Neural cell (in vitro differentiated cells): ENCODE data around the gene C19orf73. TPM values are rescaled to one million over a fixed set of nuclear protein-coding genes. Genes with fewer than 3 reads are reported as not detected.
A peak's percentile ranks its signal among the peaks of the same experiment; 100 is the strongest.
"Not testable (repeated sequence)": the region's sequence is repeated elsewhere in the genome, so short reads cannot be mapped to it uniquely, and the experiment has no call there.

Experiments
- H2AFZ ChIP-seq: fragments of 200-600, 300-800 bp; sonication (generic), shearing (Covaris generic); 2 replicates; pipeline ENCODE4 v1.6.0; 2014; ENCODE audit warnings: low read depth, mild to moderate bottlenecking, antibody characterized with exemption, low read length, moderate library complexity
- H3F3A ChIP-seq: fragments of 200-600 bp; shearing (Covaris generic); 2 replicates; pipeline ENCODE4 v1.6.1; 2016; ENCODE audit warnings: mild to moderate bottlenecking, moderate library complexity, mixed read lengths, antibody characterized with exemption, low read length; ENCODE audit not compliant: insufficient read depth, poor library complexity, severe bottlenecking
- H3K27ac ChIP-seq: fragments of 200-600, 300-800 bp; sonication (generic), shearing (Covaris generic); 2 replicates; pipeline ENCODE4 v1.5.1; 2014; ENCODE audit warnings: mild to moderate bottlenecking, low read length, moderate library complexity
- H3K27me3 ChIP-seq: fragments of 300-800, 200-600 bp; sonication (generic), shearing (Covaris generic); 2 replicates; pipeline ENCODE4 v1.6.0; 2014; ENCODE audit warnings: mild to moderate bottlenecking, low read depth, low read length, moderate library complexity; ENCODE audit not compliant: insufficient read depth
- H3K36me3 ChIP-seq: fragments of 300-800, 200-600 bp; sonication (generic), shearing (Covaris generic); 2 replicates; pipeline ENCODE4 v1.5.1; 2014; ENCODE audit warnings: mild to moderate bottlenecking, antibody characterized with exemption, low read length, moderate library complexity; ENCODE audit not compliant: insufficient read depth
- H3K4me2 ChIP-seq: fragments of 300-800, 200-600 bp; sonication (generic), shearing (Covaris generic); 2 replicates; pipeline ENCODE4 v1.6.0; 2014; ENCODE audit warnings: mild to moderate bottlenecking, low read length
- H3K4me3 ChIP-seq: fragments of 300-800, 200-600 bp; sonication (generic), shearing (Covaris generic); 2 replicates; pipeline ENCODE4 v1.5.1; 2014; ENCODE audit warnings: mild to moderate bottlenecking, low read length, moderate library complexity
- H3K79me2 ChIP-seq: fragments of 200-600 bp; shearing (Covaris generic); replicated peaks from 2 replicates; pipeline ENCODE4 v1.6.0; 2014; ENCODE audit warnings: mild to moderate bottlenecking, low read length, moderate library complexity; ENCODE audit not compliant: insufficient read depth
- H3K9ac ChIP-seq: fragments of 300-800, 200-600 bp; sonication (generic), shearing (Covaris generic); 2 replicates; pipeline ENCODE4 v1.6.1; 2016; ENCODE audit warnings: mild to moderate bottlenecking, low read length, mixed read lengths
- H3K9me2 ChIP-seq: fragments of 200-600 bp; shearing (Covaris generic); 2 replicates; pipeline ENCODE4 v1.6.1; 2016; ENCODE audit warnings: mild to moderate bottlenecking, low read length, mixed read lengths; ENCODE audit not compliant: insufficient read depth
- H3K9me3 ChIP-seq: fragments of 200-600, 300-800 bp; sonication (generic), shearing (Covaris generic); 2 replicates; pipeline ENCODE4 v1.6.1; 2016; ENCODE audit warnings: mild to moderate bottlenecking, mixed run types, low read length, moderate library complexity, mixed read lengths
- H4K20me1 ChIP-seq: fragments of 200-600 bp; shearing (Covaris generic); 2 replicates; pipeline ENCODE4 v1.6.1; 2016; ENCODE audit warnings: mild to moderate bottlenecking, mixed run types; ENCODE audit not compliant: insufficient read depth
- EP300 ChIP-seq: fragments of 450-650 bp; conservative IDR thresholded peaks from 2 replicates; pipeline ENCODE4 v1.6.1; 2014; ENCODE audit warnings: antibody characterized with exemption, mild to moderate bottlenecking, moderate library complexity; ENCODE audit not compliant: poor library complexity, severe bottlenecking
- EZH2 ChIP-seq: fragments of 200-600, 300-800 bp; shearing (Covaris generic), sonication (generic); IDR thresholded peaks from 2 replicates; pipeline ENCODE4 v1.6.1; 2014; ENCODE audit warnings: antibody characterized with exemption, low read length, borderline replicate concordance, mild to moderate bottlenecking; ENCODE audit not compliant: insufficient read depth, poor library complexity, severe bottlenecking
- MXI1 ChIP-seq: fragments of 450-650 bp; conservative IDR thresholded peaks from 2 replicates; pipeline ENCODE4 v1.6.1; 2014; ENCODE audit warnings: antibody characterized with exemption, mild to moderate bottlenecking; ENCODE audit not compliant: poor library complexity, severe bottlenecking
- POLR2AphosphoS5 ChIP-seq: IDR thresholded peaks from 2 replicates; pipeline ENCODE4 v1.6.1; 2012
- RAD21 ChIP-seq: fragments of 450-650 bp; conservative IDR thresholded peaks from 2 replicates; pipeline ENCODE4 v1.6.1; 2014; ENCODE audit warnings: antibody characterized with exemption, mild to moderate bottlenecking, moderate library complexity
- SMC3 ChIP-seq: fragments of 450-650 bp; conservative IDR thresholded peaks from 2 replicates; pipeline ENCODE4 v1.6.1; 2014; ENCODE audit warnings: antibody characterized with exemption, mild to moderate bottlenecking, moderate library complexity; ENCODE audit not compliant: poor library complexity
- TAF1 ChIP-seq: IDR thresholded peaks from 2 replicates; pipeline ENCODE4 v1.6.1; 2012; ENCODE audit warnings: low read depth
- polyA plus RNA-seq: library from polyadenylated mRNA; depleted of rRNA; stranded (reverse); fragments of >200 nt; gene quantifications from 2 replicates; pipeline ENCODE4 v1.2.3, GENCODE V29; 2014
- TF ChIP-seq, protein P1 (sequence below): fragments of 450-650 bp; IDR thresholded peaks from 2 replicates; pipeline ENCODE4 v1.5.1; 2014; ENCODE audit warnings: antibody characterized with exemption, mild to moderate bottlenecking, moderate library complexity; ENCODE audit not compliant: poor library complexity, severe bottlenecking
- TF ChIP-seq, protein P2 (sequence below): IDR thresholded peaks from 2 replicates; pipeline ENCODE4 v1.6.1; 2012; ENCODE audit warnings: borderline replicate concordance

The C19orf73 gene
- polyA plus RNA-seq, 1 donor from 2014 or later: 8.4 TPM

DNA sequence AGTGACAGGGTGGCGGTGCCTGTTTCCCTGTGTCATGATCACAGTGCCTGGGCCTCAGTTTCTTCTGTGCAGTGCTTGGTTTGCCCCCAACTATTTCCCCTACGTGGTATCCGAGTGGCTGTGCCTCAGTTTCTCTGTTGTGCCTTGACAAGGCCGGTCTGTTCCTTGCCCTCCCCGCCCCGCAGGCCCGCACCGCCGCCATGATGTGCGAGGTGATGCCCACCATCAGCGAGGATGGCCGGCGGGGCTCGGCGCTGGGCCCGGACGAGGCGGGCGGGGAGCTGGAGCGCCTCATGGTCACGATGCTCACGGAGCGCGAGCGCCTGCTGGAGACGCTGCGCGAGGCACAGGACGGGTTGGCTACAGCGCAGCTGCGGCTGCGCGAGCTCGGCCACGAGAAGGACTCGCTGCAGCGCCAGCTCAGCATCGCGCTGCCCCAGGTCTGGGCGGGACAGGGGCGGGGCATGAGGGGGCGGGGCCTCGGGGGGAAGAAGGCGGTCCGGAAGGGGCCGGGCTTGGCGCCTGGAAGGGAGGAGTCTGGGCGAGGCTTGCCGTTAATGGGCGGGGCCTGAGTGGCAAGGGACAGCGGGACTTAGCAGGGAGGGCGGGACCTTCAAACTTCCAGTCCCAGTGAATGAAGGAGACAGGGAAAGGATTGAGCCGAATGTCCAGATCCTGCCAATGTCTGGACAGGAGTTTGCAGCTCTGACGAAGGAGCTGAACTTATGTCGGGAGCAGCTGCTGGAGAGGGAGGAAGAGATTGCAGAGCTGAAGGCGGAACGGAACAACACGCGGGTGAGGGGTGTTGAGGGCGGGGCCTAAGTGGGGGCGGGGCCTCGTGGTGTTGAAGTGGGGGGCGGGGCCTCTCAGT is 9.0 kb upstream of the C19orf73 start:
- Histone ChIP-seq H3K27ac (peak overlapping the region; percentile 42), H3K36me3 (no peaks in the 10 kb centered on the region), H3K27me3 (no peaks in the 10 kb centered on the region), H3F3A (no peaks in the 10 kb centered on the region), H4K20me1 (no peaks in the 10 kb centered on the region), H3K9me2 (no peaks in the 10 kb centered on the region), H3K9me3 (no peaks in the 10 kb centered on the region), H2AFZ (no peak overlapping the region), H3K4me3 (peak overlapping the region; percentile 62), H3K9ac (peak overlapping the region; percentile 50), H3K79me2 (no peaks in the 10 kb centered on the region), H3K4me2 (peak overlapping the region; percentile 45)
- TF ChIP-seq, protein P1, sequence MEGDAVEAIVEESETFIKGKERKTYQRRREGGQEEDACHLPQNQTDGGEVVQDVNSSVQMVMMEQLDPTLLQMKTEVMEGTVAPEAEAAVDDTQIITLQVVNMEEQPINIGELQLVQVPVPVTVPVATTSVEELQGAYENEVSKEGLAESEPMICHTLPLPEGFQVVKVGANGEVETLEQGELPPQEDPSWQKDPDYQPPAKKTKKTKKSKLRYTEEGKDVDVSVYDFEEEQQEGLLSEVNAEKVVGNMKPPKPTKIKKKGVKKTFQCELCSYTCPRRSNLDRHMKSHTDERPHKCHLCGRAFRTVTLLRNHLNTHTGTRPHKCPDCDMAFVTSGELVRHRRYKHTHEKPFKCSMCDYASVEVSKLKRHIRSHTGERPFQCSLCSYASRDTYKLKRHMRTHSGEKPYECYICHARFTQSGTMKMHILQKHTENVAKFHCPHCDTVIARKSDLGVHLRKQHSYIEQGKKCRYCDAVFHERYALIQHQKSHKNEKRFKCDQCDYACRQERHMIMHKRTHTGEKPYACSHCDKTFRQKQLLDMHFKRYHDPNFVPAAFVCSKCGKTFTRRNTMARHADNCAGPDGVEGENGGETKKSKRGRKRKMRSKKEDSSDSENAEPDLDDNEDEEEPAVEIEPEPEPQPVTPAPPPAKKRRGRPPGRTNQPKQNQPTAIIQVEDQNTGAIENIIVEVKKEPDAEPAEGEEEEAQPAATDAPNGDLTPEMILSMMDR: peak; percentile 46
- TF ChIP-seq TAF1 (no peak), EP300 (peak; percentile 23), SMC3 (peak; percentile 30), MXI1 (peak; percentile 25)

- H3K27ac ChIP-seq: peak overlapping the region; percentile 42
- not testable (repeated sequence) for H3F3A ChIP-seq, H3K79me2 ChIP-seq, H3K9me3 ChIP-seq, H3K4me3 ChIP-seq, H3K36me3 ChIP-seq, H3K27me3 ChIP-seq, H2AFZ ChIP-seq, H4K20me1 ChIP-seq, H3K9me2 ChIP-seq, H3K4me2 ChIP-seq, H3K9ac ChIP-seq
These were observed 8.3 kb upstream of the C19orf73 start for GRCh38 chr19:49127225-49127624.

- Histone ChIP-seq H3K4me3 (no peak overlapping the region), H3K9ac (no peak overlapping the region), H3K79me2 (no peaks in the 10 kb centered on the region), H3K36me3 (no peaks in the 10 kb centered on the region), H3K27me3 (no peaks in the 10 kb centered on the region), H3K27ac (no peak overlapping the region), H3F3A (no peaks in the 10 kb centered on the region), H2AFZ (no peak overlapping the region), H3K9me2 (no peaks in the 10 kb centered on the region), H4K20me1 (no peaks in the 10 kb centered on the region), H3K9me3 (no peaks in the 10 kb centered on the region), H3K4me2 (no peak overlapping the region)
- TF ChIP-seq EZH2 (no peak), MXI1 (no peak), SMC3 (no peak), POLR2AphosphoS5 (no peak), EP300 (no peak), TAF1 (no peak), RAD21 (no peak)
- TF ChIP-seq, protein P1: no peak
- TF ChIP-seq, protein P2, sequence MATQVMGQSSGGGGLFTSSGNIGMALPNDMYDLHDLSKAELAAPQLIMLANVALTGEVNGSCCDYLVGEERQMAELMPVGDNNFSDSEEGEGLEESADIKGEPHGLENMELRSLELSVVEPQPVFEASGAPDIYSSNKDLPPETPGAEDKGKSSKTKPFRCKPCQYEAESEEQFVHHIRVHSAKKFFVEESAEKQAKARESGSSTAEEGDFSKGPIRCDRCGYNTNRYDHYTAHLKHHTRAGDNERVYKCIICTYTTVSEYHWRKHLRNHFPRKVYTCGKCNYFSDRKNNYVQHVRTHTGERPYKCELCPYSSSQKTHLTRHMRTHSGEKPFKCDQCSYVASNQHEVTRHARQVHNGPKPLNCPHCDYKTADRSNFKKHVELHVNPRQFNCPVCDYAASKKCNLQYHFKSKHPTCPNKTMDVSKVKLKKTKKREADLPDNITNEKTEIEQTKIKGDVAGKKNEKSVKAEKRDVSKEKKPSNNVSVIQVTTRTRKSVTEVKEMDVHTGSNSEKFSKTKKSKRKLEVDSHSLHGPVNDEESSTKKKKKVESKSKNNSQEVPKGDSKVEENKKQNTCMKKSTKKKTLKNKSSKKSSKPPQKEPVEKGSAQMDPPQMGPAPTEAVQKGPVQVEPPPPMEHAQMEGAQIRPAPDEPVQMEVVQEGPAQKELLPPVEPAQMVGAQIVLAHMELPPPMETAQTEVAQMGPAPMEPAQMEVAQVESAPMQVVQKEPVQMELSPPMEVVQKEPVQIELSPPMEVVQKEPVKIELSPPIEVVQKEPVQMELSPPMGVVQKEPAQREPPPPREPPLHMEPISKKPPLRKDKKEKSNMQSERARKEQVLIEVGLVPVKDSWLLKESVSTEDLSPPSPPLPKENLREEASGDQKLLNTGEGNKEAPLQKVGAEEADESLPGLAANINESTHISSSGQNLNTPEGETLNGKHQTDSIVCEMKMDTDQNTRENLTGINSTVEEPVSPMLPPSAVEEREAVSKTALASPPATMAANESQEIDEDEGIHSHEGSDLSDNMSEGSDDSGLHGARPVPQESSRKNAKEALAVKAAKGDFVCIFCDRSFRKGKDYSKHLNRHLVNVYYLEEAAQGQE: no peak
These were observed 7.6 kb upstream of the C19orf73 start for GRCh38 chr19:49126575-49126974.
